Hepatocyte (in vitro differentiated cells): ENCODE measurements around the gene GAGE1.

Experiments used
- EZH2 ChIP-seq: fragments of 200-600 bp; sonication (generic); IDR thresholded peaks from 2 replicates; pipeline ENCODE4 v1.6.1; 2016; ENCODE audit warnings: antibody characterized with exemption, mild to moderate bottlenecking, borderline replicate concordance
- TF ChIP-seq, protein P1 (sequence below): fragments of 200-600 bp; sonication (generic); IDR thresholded peaks from 2 replicates; pipeline ENCODE4 v1.5.1; 2016; ENCODE audit warnings: antibody characterized with exemption, mild to moderate bottlenecking; ENCODE audit not compliant: poor library complexity

DNA sequence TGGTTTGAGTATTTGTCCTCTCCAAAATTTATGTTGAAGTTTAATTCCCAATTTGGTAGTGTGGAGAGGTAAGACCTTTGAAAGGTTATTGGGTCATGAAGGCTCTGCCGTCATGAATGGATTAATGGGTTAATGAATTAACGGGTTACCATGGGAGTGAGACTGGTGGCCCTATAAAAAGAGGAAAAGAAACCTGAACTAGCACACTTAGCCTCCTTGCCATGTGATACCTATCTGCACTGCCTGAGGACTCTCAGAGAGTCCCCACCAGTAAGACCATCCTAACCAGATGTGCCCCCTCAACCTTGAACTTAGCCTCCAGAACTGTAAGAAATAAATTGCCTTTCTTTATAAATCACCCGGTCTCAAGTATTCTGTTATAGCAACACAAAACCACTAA lies 57.7 kb downstream of the GAGE1 start:
- TF ChIP-seq, protein P1, sequence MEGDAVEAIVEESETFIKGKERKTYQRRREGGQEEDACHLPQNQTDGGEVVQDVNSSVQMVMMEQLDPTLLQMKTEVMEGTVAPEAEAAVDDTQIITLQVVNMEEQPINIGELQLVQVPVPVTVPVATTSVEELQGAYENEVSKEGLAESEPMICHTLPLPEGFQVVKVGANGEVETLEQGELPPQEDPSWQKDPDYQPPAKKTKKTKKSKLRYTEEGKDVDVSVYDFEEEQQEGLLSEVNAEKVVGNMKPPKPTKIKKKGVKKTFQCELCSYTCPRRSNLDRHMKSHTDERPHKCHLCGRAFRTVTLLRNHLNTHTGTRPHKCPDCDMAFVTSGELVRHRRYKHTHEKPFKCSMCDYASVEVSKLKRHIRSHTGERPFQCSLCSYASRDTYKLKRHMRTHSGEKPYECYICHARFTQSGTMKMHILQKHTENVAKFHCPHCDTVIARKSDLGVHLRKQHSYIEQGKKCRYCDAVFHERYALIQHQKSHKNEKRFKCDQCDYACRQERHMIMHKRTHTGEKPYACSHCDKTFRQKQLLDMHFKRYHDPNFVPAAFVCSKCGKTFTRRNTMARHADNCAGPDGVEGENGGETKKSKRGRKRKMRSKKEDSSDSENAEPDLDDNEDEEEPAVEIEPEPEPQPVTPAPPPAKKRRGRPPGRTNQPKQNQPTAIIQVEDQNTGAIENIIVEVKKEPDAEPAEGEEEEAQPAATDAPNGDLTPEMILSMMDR, result no peak
- no peak for TF ChIP-seq EZH2
